K562 (cell line): ENCODE measurements around the gene MZB1. TPM values are rescaled to one million over a fixed set of nuclear protein-coding genes. Genes with fewer than 3 reads are reported as not detected.

Source experiments
- CTBP1 ChIP-seq: fragments of 450-650 bp; IDR thresholded peaks from 2 replicates; pipeline ENCODE4 v1.6.1; 2016; ENCODE audit warnings: borderline replicate concordance
- FOXA1 ChIP-seq: fragments of 450-650 bp; IDR thresholded peaks from 2 replicates; pipeline ENCODE4 v1.6.1; 2016; ENCODE audit warnings: mild to moderate bottlenecking, borderline replicate concordance
- FUS ChIP-seq: fragments of 200-400 bp; formaldehyde crosslinking; optimal IDR thresholded peaks from 2 replicates; pipeline ENCODE3; 2017; ENCODE audit warnings: low read depth, low read length
- MEIS2 ChIP-seq: fragments of 450-650 bp; IDR thresholded peaks from 2 replicates; pipeline ENCODE4 v1.6.1; 2014; ENCODE audit warnings: mild to moderate bottlenecking; ENCODE audit not compliant: partially characterized antibody
- NBN ChIP-seq: fragments of 450-650 bp; IDR thresholded peaks from 2 replicates; pipeline ENCODE4 v1.6.1; 2016; ENCODE audit warnings: low read depth, mild to moderate bottlenecking
- NR4A1 ChIP-seq, 2 experiments: fragments of 250-450 bp in 1 of 2; fragments of 450-650 bp in 1 of 2; sonication (Bioruptor Pico) in 1 of 2; IDR thresholded peaks; 2 replicates each; pipeline versions ENCODE4 v1.4.0 to v1.6.1; 2016 to 2020; ENCODE audit warnings: mild to moderate bottlenecking in 2 of 2, missing compliant biosample characterization in 1 of 2, missing genetic modification characterization in 1 of 2, moderate library complexity in 1 of 2
- XRCC5 ChIP-seq: fragments of 200-400 bp; formaldehyde crosslinking; IDR thresholded peaks from 2 replicates; pipeline ENCODE4 v1.6.1; 2017; ENCODE audit warnings: low read depth, mild to moderate bottlenecking, low read length
- ZFP1 ChIP-seq: fragments of 450-650 bp; formaldehyde crosslinking; IDR thresholded peaks from 2 replicates; pipeline ENCODE4 v1.4.0; 2020; ENCODE audit warnings: mild to moderate bottlenecking, mixed read lengths
- ZKSCAN3 ChIP-seq: fragments of 250-450 bp; sonication (Bioruptor Pico); IDR thresholded peaks from 2 replicates; pipeline ENCODE4 v1.4.0; 2020
- ZNF133 ChIP-seq: fragments of 250-450 bp; sonication (Bioruptor Pico); IDR thresholded peaks from 2 replicates; pipeline ENCODE4 v1.4.0; 2020; ENCODE audit warnings: mild to moderate bottlenecking
- ZNF146 ChIP-seq: IDR thresholded peaks from one replicate; pipeline ENCODE4 v1.6.1; 2018; ENCODE audit warnings: missing compliant biosample characterization; ENCODE audit not compliant: unreplicated experiment
- ZNF175 ChIP-seq: fragments of 200-800 bp; sonication (Bioruptor generic); IDR thresholded peaks from 2 replicates; pipeline ENCODE4 v1.6.1; 2016; ENCODE audit warnings: low read depth, mild to moderate bottlenecking, missing genetic modification characterization, missing compliant biosample characterization
- ZNF316 ChIP-seq: fragments of 450-650 bp; IDR thresholded peaks from 2 replicates; pipeline ENCODE4 v1.6.1; 2016
- polyA plus RNA-seq, 8 experiments: library from polyadenylated mRNA; depleted of rRNA in 4 of 8; stranded (reverse) in 5 of 8; unstranded in 3 of 8; fragments of >200 nt; fragmentation: Nextera tagmentation in 2 of 8; fragmentation: Illumina TruSeq in 1 of 8; extraction: Ambion mirVana in 2 of 8; extraction: Trizol in 1 of 8; gene quantifications; 2 replicates each; pipeline versions ENCODE4 v1.2.1 to v1.2.3, GENCODE V29; 2011 to 2014; ENCODE audit warnings: inconsistent platforms in 1 of 8, missing spikeins in 1 of 8
- total RNA-seq, 7 experiments: library from RNA; depleted of rRNA in 6 of 7; stranded (reverse); fragments of >200 nt in 6 of 7; fragmentation: Illumina TruSeq in 2 of 7; extraction: Trizol in 2 of 7; gene quantifications; 2 replicates each; pipeline versions ENCODE4 v1.2.1 to v1.2.3, GENCODE V29; 2011 to 2021; ENCODE audit warnings: low replicate concordance in 1 of 7
- TF ChIP-seq, protein P1 (sequence below), 2 experiments: fragments of 150-350 bp in 1 of 2; IDR thresholded peaks; 2 replicates each; pipeline ENCODE4 v1.6.1; 2012 to 2016; ENCODE audit warnings: low read depth in 2 of 2, low read length in 2 of 2, mild to moderate bottlenecking in 1 of 2, moderate library complexity in 1 of 2
- TF ChIP-seq, protein P2 (sequence below), 3 experiments: fragments of 200-800 bp in 1 of 3; fragments of 250-450 bp in 1 of 3; fragments of 450-650 bp in 1 of 3; sonication (Bioruptor Pico) in 1 of 3; sonication (Bioruptor generic) in 1 of 3; formaldehyde crosslinking in 1 of 3; IDR thresholded peaks; 2 replicates each; pipeline versions ENCODE4 v1.6.1 to v1.8.0; 2016 to 2022; ENCODE audit warnings: mild to moderate bottlenecking in 2 of 3, missing genetic modification characterization in 2 of 3, missing compliant biosample characterization in 1 of 3, moderate library complexity in 1 of 3
- TF ChIP-seq, protein P3 (sequence below): fragments of 450-650 bp; formaldehyde crosslinking; IDR thresholded peaks from 2 replicates; pipeline ENCODE4 v1.4.0; 2020; ENCODE audit warnings: mild to moderate bottlenecking
- TF ChIP-seq, protein P4 (sequence below): fragments of 250-450 bp; sonication (Bioruptor Pico); IDR thresholded peaks from 2 replicates; pipeline ENCODE4 v1.5.0; 2022; ENCODE audit warnings: mild to moderate bottlenecking

MZB1 gene
- total and polyA plus RNA-seq, 9 of the 15 experiments (the other 6 are each of a cell fraction or from before 2014, with no cell fraction given) = 0.13 to 0.31 TPM; not detected in 7

DNA sequence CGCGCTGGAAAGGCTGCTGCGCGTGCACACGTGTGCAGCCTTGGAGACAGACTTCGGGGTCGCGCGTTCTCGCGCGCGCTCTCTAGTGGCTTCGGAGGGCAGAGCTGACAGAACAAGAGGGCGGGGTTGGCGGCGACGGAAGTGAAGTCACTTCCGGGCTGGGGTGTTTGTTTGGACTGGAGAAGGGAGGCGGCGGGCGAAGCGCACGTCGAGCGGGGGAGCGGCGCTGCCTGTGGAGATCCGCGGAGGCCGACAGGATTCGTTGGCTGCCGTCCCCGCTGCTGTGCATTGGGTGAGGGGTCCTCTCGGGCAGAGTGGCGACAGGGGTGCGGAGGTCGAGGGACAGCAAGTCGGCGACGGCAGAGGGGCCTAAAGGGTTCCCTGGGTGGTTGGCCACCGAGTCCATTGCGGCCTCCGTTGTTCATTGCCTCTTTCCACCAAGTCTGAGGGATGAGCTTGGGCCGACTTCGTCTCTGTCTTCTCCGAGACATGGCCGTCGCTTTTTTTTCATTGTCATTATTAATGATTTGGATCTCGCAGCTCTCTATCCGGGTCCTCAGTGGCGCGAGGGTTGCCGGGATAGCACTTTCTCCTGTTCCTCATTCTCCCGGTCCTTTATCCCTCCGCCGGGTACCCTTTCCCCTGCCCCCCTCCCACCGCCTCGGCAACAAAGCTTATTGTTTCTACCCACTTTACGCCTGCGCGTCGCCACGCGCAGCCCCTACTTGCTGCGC, 47.9 kb downstream of the MZB1 start, which contains the start of gene PAIP2 (continued):
- TF ChIP-seq, protein P1, sequence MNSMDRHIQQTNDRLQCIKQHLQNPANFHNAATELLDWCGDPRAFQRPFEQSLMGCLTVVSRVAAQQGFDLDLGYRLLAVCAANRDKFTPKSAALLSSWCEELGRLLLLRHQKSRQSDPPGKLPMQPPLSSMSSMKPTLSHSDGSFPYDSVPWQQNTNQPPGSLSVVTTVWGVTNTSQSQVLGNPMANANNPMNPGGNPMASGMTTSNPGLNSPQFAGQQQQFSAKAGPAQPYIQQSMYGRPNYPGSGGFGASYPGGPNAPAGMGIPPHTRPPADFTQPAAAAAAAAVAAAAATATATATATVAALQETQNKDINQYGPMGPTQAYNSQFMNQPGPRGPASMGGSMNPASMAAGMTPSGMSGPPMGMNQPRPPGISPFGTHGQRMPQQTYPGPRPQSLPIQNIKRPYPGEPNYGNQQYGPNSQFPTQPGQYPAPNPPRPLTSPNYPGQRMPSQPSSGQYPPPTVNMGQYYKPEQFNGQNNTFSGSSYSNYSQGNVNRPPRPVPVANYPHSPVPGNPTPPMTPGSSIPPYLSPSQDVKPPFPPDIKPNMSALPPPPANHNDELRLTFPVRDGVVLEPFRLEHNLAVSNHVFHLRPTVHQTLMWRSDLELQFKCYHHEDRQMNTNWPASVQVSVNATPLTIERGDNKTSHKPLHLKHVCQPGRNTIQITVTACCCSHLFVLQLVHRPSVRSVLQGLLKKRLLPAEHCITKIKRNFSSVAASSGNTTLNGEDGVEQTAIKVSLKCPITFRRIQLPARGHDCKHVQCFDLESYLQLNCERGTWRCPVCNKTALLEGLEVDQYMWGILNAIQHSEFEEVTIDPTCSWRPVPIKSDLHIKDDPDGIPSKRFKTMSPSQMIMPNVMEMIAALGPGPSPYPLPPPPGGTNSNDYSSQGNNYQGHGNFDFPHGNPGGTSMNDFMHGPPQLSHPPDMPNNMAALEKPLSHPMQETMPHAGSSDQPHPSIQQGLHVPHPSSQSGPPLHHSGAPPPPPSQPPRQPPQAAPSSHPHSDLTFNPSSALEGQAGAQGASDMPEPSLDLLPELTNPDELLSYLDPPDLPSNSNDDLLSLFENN (IDR thresholded peaks at IDR 0.05; ENCODE audit: low read depth in 2 of 2, low read length in 2 of 2) = no peak
- TF ChIP-seq MEIS2 = peak; percentile 92
- TF ChIP-seq, protein P2, sequence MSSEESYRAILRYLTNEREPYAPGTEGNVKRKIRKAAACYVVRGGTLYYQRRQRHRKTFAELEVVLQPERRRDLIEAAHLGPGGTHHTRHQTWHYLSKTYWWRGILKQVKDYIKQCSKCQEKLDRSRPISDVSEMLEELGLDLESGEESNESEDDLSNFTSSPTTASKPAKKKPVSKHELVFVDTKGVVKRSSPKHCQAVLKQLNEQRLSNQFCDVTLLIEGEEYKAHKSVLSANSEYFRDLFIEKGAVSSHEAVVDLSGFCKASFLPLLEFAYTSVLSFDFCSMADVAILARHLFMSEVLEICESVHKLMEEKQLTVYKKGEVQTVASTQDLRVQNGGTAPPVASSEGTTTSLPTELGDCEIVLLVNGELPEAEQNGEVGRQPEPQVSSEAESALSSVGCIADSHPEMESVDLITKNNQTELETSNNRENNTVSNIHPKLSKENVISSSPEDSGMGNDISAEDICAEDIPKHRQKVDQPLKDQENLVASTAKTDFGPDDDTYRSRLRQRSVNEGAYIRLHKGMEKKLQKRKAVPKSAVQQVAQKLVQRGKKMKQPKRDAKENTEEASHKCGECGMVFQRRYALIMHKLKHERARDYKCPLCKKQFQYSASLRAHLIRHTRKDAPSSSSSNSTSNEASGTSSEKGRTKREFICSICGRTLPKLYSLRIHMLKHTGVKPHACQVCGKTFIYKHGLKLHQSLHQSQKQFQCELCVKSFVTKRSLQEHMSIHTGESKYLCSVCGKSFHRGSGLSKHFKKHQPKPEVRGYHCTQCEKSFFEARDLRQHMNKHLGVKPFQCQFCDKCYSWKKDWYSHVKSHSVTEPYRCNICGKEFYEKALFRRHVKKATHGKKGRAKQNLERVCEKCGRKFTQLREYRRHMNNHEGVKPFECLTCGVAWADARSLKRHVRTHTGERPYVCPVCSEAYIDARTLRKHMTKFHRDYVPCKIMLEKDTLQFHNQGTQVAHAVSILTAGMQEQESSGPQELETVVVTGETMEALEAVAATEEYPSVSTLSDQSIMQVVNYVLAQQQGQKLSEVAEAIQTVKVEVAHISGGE (CRISPR knock-in tag; IDR thresholded peaks at IDR 0.05) = peak in 1 of 3 experiments; percentile 68; a peak in 3 of 6 replicates
- TF ChIP-seq FOXA1 = no peak
- TF ChIP-seq ZKSCAN3 (CRISPR knock-in tag) = no peak
- TF ChIP-seq, protein P3, sequence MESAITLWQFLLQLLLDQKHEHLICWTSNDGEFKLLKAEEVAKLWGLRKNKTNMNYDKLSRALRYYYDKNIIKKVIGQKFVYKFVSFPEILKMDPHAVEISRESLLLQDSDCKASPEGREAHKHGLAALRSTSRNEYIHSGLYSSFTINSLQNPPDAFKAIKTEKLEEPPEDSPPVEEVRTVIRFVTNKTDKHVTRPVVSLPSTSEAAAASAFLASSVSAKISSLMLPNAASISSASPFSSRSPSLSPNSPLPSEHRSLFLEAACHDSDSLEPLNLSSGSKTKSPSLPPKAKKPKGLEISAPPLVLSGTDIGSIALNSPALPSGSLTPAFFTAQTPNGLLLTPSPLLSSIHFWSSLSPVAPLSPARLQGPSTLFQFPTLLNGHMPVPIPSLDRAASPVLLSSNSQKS (CRISPR knock-in tag) = no peak
- TF ChIP-seq ZNF146 (CRISPR knock-in tag) = peak; percentile 15
- no peak for TF ChIP-seq ZFP1 (CRISPR knock-in tag)
- peak; percentile 43 for TF ChIP-seq XRCC5
- no peak for TF ChIP-seq NR4A1 (CRISPR knock-in tag; IDR thresholded peaks at IDR 0.05)
- TF ChIP-seq NR4A1 (tag; IDR thresholded peaks at IDR 0.05) = no peak
- TF ChIP-seq ZNF133 = no peak
- TF ChIP-seq NBN = peak; percentile 86
- TF ChIP-seq ZNF316 = peak; percentile 50
- no peak for TF ChIP-seq FUS
- TF ChIP-seq, protein P4, sequence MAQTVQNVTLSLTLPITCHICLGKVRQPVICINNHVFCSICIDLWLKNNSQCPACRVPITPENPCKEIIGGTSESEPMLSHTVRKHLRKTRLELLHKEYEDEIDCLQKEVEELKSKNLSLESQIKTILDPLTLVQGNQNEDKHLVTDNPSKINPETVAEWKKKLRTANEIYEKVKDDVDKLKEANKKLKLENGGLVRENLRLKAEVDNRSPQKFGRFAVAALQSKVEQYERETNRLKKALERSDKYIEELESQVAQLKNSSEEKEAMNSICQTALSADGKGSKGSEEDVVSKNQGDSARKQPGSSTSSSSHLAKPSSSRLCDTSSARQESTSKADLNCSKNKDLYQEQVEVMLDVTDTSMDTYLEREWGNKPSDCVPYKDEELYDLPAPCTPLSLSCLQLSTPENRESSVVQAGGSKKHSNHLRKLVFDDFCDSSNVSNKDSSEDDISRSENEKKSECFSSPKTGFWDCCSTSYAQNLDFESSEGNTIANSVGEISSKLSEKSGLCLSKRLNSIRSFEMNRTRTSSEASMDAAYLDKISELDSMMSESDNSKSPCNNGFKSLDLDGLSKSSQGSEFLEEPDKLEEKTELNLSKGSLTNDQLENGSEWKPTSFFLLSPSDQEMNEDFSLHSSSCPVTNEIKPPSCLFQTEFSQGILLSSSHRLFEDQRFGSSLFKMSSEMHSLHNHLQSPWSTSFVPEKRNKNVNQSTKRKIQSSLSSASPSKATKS (CRISPR knock-in tag) = no peak
- TF ChIP-seq ZNF175 (CRISPR knock-in tag) = peak; percentile 87
- peak; percentile 69; the same call in 1 of the 2 replicates for TF ChIP-seq CTBP1
